ENCODE results near the gene SLC12A4.

Gene SLC12A4

GRCh38 chr16:67950335-67950843, 18.0 kb downstream of the SLC12A4 start:
- Mint-ChIP-seq H3K4me3 (no peak overlapping the region), H3K4me1 (no peaks in the 10 kb centered on the region), H3K9me3 (no peaks in the 10 kb centered on the region), H3K27me3 (ENCODE audit: low read depth) (no peaks in the 10 kb centered on the region), H3K36me3 (ENCODE audit: low read depth) (peaks cover 15% of the 10 kb centered on the region), H3K27ac (no peak overlapping the region)
- TF ChIP-seq CTCF (IDR thresholded peaks at IDR 0.05; ENCODE audit: unreplicated experiment in 3 of 3), result no peak

GRCh38 chr16:67949645-67950044, 18.8 kb downstream of the SLC12A4 start:
- TF ChIP-seq CTCF (IDR thresholded peaks at IDR 0.05; ENCODE audit: unreplicated experiment in 3 of 3), result no peak
- Mint-ChIP-seq H3K4me1 (no peaks in the 10 kb centered on the region), H3K27me3 (ENCODE audit: low read depth) (no peaks in the 10 kb centered on the region)

GRCh38 chr16:67948015-67948414, 20.4 kb downstream of the SLC12A4 start:
- peaks cover 10% of the 10 kb centered on the region for H3K36me3 Mint-ChIP-seq (ENCODE audit: low read depth)
- no peak overlapping the region for H3K27ac Mint-ChIP-seq
- no peak for TF ChIP-seq CTCF (IDR thresholded peaks at IDR 0.05; ENCODE audit: unreplicated experiment in 3 of 3)

More at GRCh38 chr16:67949645-67950044, 18.8 kb downstream of the SLC12A4 start:
- Mint-ChIP-seq H3K4me3 (no peak overlapping the region), H3K27ac (no peak overlapping the region), H3K9me3 (no peaks in the 10 kb centered on the region), H3K36me3 (ENCODE audit: low read depth) (peaks cover 15% of the 10 kb centered on the region)

GRCh38 chr16:67946966-67947558, 21.4 kb downstream of the SLC12A4 start:
- Mint-ChIP-seq H3K4me1 (no peaks in the 10 kb centered on the region), H3K9me3 (no peaks in the 10 kb centered on the region), H3K36me3 (ENCODE audit: low read depth) (peaks cover 10% of the 10 kb centered on the region), H3K27me3 (ENCODE audit: low read depth) (no peaks in the 10 kb centered on the region), H3K27ac (no peak overlapping the region), H3K4me3 (no peak overlapping the region)
- no peak for TF ChIP-seq CTCF (IDR thresholded peaks at IDR 0.05; ENCODE audit: unreplicated experiment in 3 of 3)

More at GRCh38 chr16:67948015-67948414, 20.4 kb downstream of the SLC12A4 start:
- H3K4me3 Mint-ChIP-seq, result no peak overlapping the region
- H3K9me3 Mint-ChIP-seq, result no peaks in the 10 kb centered on the region
- no peaks in the 10 kb centered on the region for H3K4me1 Mint-ChIP-seq
- H3K27me3 Mint-ChIP-seq (ENCODE audit: low read depth), result no peaks in the 10 kb centered on the region

GRCh38 chr16:67946128-67946569, 22.3 kb downstream of the SLC12A4 start:
- peaks cover 10% of the 10 kb centered on the region for H3K36me3 Mint-ChIP-seq (ENCODE audit: low read depth)

More at GRCh38 chr16:67946128-67946569, 22.3 kb downstream of the SLC12A4 start:
- H3K27ac Mint-ChIP-seq, result no peak overlapping the region
- no peaks in the 10 kb centered on the region for H3K9me3 Mint-ChIP-seq
- TF ChIP-seq CTCF (IDR thresholded peaks at IDR 0.05; ENCODE audit: unreplicated experiment in 3 of 3), result no peak
- H3K4me1 Mint-ChIP-seq, result no peaks in the 10 kb centered on the region
- no peak overlapping the region for H3K4me3 Mint-ChIP-seq
- H3K27me3 Mint-ChIP-seq (ENCODE audit: low read depth), result no peaks in the 10 kb centered on the region
